WTC11 (cell line): Measurements from ENCODE around the gene RBM45. TPM values are rescaled to one million over a fixed set of nuclear protein-coding genes. Genes with fewer than 3 reads are reported as not detected.

Experiments used
- ATAC-seq: fragments of 200-7000 bp; cut with Tn5 transposase; 2 replicates; pipeline ENCODE4 v1.10.0; 2021; ENCODE audit warnings: mild to moderate bottlenecking, moderate library complexity
- CTCF ChIA-PET: fragments of 300-600 bp; sonication (Branson Sonifier 250); formaldehyde crosslinking; loops from one replicate; lab custom pipeline; 2021; ENCODE audit warnings: antibody characterized with exemption; lab: Charles Lee
- POLR2A ChIA-PET: fragments of 350-600 bp; sonication (Branson Sonifier 250); formaldehyde crosslinking; loops from one replicate; lab custom pipeline; 2021; ENCODE audit warnings: antibody characterized with exemption; lab: Charles Lee
- DNase-seq: peaks from one replicate; pipeline ENCODE4 v3.0.0; 2021; ENCODE audit warnings: low spot score
- H3K27ac Mint-ChIP-seq: 2 replicates; pipeline ENCODE4 v1.8.0; 2021; ENCODE audit warnings: mixed read lengths
- H3K27me3 Mint-ChIP-seq: 2 replicates; pipeline ENCODE4 v1.8.0; 2021; ENCODE audit warnings: low read depth, mild to moderate bottlenecking, moderate library complexity, mixed read lengths
- H3K36me3 Mint-ChIP-seq: 2 replicates; pipeline ENCODE4 v1.8.0; 2021; ENCODE audit warnings: mixed read lengths
- H3K4me1 Mint-ChIP-seq: 2 replicates; pipeline ENCODE4 v1.8.0; 2022; ENCODE audit warnings: mixed read lengths
- H3K4me3 Mint-ChIP-seq: 2 replicates; pipeline ENCODE4 v1.8.0; 2021; ENCODE audit warnings: mild to moderate bottlenecking, moderate library complexity, mixed read lengths
- H3K9me3 Mint-ChIP-seq: 2 replicates; pipeline ENCODE4 v1.8.0; 2021; ENCODE audit warnings: mixed read lengths
- CREB1 ChIP-seq: sonication (generic); formaldehyde crosslinking; IDR thresholded peaks from 2 replicates; pipeline ENCODE4 v1.8.0; 2023; ENCODE audit warnings: mild to moderate bottlenecking, missing genetic modification reagents
- ELF4 ChIP-seq: sonication (generic); formaldehyde crosslinking; IDR thresholded peaks from 2 replicates; pipeline ENCODE4 v1.8.1; 2022; ENCODE audit warnings: low read depth, mild to moderate bottlenecking, moderate library complexity, missing genetic modification reagents
- FOXK1 ChIP-seq: sonication (generic); formaldehyde crosslinking; IDR thresholded peaks from 2 replicates; pipeline ENCODE4 v1.8.0; 2022; ENCODE audit warnings: mild to moderate bottlenecking, moderate library complexity, missing genetic modification reagents
- FOXP1 ChIP-seq: sonication (generic); formaldehyde crosslinking; IDR thresholded peaks from 2 replicates; pipeline ENCODE4 v1.8.0; 2022; ENCODE audit warnings: missing genetic modification reagents, mild to moderate bottlenecking, moderate library complexity, borderline replicate concordance
- GABPB1 ChIP-seq: sonication (generic); formaldehyde crosslinking; IDR thresholded peaks from 2 replicates; pipeline ENCODE4 v1.8.1; 2023; ENCODE audit warnings: mild to moderate bottlenecking, missing genetic modification reagents
- GTF2I ChIP-seq: fragments of 250-450 bp; sonication (Bioruptor Pico); conservative IDR thresholded peaks from 2 replicates; pipeline ENCODE4 v1.4.0; 2021; ENCODE audit warnings: mild to moderate bottlenecking
- KAT7 ChIP-seq: sonication (generic); formaldehyde crosslinking; IDR thresholded peaks from 2 replicates; pipeline ENCODE4 v1.8.1; 2023; ENCODE audit warnings: missing genetic modification reagents, mild to moderate bottlenecking, borderline replicate concordance
- MYBL2 ChIP-seq: sonication (generic); formaldehyde crosslinking; IDR thresholded peaks from 2 replicates; pipeline ENCODE4 v1.8.1; 2023; ENCODE audit warnings: mild to moderate bottlenecking, moderate library complexity, missing genetic modification reagents
- NFE2L1 ChIP-seq: sonication (generic); formaldehyde crosslinking; IDR thresholded peaks from 2 replicates; pipeline ENCODE4 v1.8.1; 2023; ENCODE audit warnings: missing genetic modification reagents
- PRRX2 ChIP-seq: fragments of 250-450 bp; sonication (Bioruptor Pico); IDR thresholded peaks from 2 replicates; pipeline ENCODE4 v1.8.0; 2021; ENCODE audit warnings: mild to moderate bottlenecking
- RORB ChIP-seq: fragments of 250-450 bp; sonication (Bioruptor Pico); IDR thresholded peaks from 2 replicates; pipeline ENCODE4 v1.9.0; 2021; ENCODE audit warnings: mild to moderate bottlenecking
- SP1 ChIP-seq: sonication (generic); formaldehyde crosslinking; conservative IDR thresholded peaks from 2 replicates; pipeline ENCODE4 v1.8.1; 2022; ENCODE audit warnings: missing genetic modification reagents
- TCF7 ChIP-seq: sonication (generic); formaldehyde crosslinking; IDR thresholded peaks from 2 replicates; pipeline ENCODE4 v1.8.0; 2022; ENCODE audit warnings: mild to moderate bottlenecking, low read depth, missing genetic modification reagents, moderate library complexity
- TEAD4 ChIP-seq: sonication (generic); formaldehyde crosslinking; IDR thresholded peaks from 2 replicates; pipeline ENCODE4 v1.8.0; 2022; ENCODE audit warnings: mild to moderate bottlenecking, missing genetic modification reagents
- ZNF138 ChIP-seq: sonication (generic); formaldehyde crosslinking; conservative IDR thresholded peaks from 2 replicates; pipeline ENCODE4 v1.8.1; 2022; ENCODE audit warnings: mild to moderate bottlenecking, moderate library complexity, missing genetic modification reagents
- ZNF423 ChIP-seq: fragments of 250-450 bp; sonication (Bioruptor Pico); IDR thresholded peaks from 2 replicates; pipeline ENCODE4 v2.1.2; 2022; ENCODE audit warnings: mild to moderate bottlenecking, moderate library complexity
- total RNA-seq: library from RNA; stranded (reverse); gene quantifications from 3 replicates; pipeline ENCODE4 v1.2.3, GENCODE V29; 2021
- TF ChIP-seq, protein P1 (sequence below): sonication (generic); formaldehyde crosslinking; IDR thresholded peaks from 2 replicates; pipeline ENCODE4 v1.8.0; 2022; ENCODE audit warnings: mild to moderate bottlenecking, missing genetic modification reagents
- TF ChIP-seq, protein P2 (sequence below): sonication (generic); formaldehyde crosslinking; IDR thresholded peaks from 2 replicates; pipeline ENCODE4 v1.8.0; 2023; ENCODE audit warnings: missing genetic modification reagents, mild to moderate bottlenecking, borderline replicate concordance
- TF ChIP-seq, protein P3 (sequence below): sonication (generic); formaldehyde crosslinking; IDR thresholded peaks from 2 replicates; pipeline ENCODE4 v1.8.1; 2023; ENCODE audit warnings: mild to moderate bottlenecking, missing genetic modification reagents, moderate library complexity
- TF ChIP-seq, protein P4 (sequence below): sonication (generic); formaldehyde crosslinking; IDR thresholded peaks from 2 replicates; pipeline ENCODE4 v1.8.1; 2022; ENCODE audit warnings: low read depth, mild to moderate bottlenecking, moderate library complexity, missing genetic modification reagents, borderline replicate concordance
- TF ChIP-seq, protein P5 (sequence below): sonication (generic); formaldehyde crosslinking; IDR thresholded peaks from 2 replicates; pipeline ENCODE4 v1.8.1; 2022; ENCODE audit warnings: mild to moderate bottlenecking, moderate library complexity, missing genetic modification reagents
- TF ChIP-seq, protein P6 (sequence below): sonication (generic); formaldehyde crosslinking; IDR thresholded peaks from 2 replicates; pipeline ENCODE4 v1.8.0; 2023; ENCODE audit warnings: mild to moderate bottlenecking, missing genetic modification reagents

Gene RBM45
- total RNA-seq, 1 experiment from 2014 or later = 9.2 TPM

DNA sequence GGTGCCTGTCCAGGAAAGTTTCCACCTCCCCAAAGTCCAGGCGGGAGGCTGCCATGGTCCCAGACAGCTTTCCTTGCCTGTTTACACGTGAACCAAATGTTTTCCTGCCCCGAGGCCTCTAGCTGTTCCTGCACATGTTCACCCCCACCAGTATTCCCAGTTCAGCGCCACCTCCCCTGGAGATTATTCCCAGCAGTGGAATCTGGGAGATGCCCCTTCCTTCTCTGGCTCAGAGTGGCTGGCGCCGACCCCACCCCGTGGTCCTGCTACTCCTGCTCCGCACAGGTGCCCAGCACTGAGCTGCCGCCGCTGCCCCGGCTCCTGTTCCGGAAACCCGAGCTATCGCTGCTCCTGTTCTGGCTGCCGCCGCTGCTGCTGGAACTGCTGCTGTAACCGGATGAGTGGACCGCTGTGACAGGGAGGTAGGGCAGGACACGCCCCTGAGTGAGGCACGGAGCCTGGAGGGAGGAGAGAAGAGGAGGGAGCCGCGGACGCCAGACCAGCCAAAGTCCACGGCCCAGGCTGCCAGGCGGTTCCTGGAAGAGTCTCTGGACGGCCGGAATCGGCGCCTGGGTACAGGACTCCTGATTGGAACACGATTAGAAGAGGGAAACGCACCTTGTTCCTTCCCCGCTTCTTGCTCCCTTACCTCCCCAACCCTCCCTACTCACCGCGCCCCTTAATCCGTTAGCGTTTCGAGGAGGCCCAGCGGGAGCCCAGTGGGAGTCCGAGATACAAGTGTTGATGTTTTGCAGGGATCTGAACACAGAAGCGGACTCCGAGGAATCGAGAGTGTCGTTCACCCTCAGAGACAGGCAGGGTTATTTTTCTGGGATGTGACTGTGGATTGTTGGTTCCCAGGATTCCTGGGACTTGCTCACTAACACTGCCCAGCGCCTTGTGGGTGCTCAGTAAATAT, 39.6 kb upstream of the RBM45 start, which contains the start of gene PDE11A (continued):
- peak; percentile 25; the same call in 1 of the 2 replicates for TF ChIP-seq FOXK1 (CRISPR knock-in tag)
- TF ChIP-seq SP1 (CRISPR knock-in tag) = no peak
- TF ChIP-seq NFE2L1 = 0 out of 2 replicates have a peak, but pooled peaks have one; percentile 20
- TF ChIP-seq GTF2I (CRISPR knock-in tag) = no peak
- TF ChIP-seq, protein P1, sequence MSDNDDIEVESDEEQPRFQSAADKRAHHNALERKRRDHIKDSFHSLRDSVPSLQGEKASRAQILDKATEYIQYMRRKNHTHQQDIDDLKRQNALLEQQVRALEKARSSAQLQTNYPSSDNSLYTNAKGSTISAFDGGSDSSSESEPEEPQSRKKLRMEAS (CRISPR knock-in tag) = peak; percentile 77
- TF ChIP-seq, protein P2, sequence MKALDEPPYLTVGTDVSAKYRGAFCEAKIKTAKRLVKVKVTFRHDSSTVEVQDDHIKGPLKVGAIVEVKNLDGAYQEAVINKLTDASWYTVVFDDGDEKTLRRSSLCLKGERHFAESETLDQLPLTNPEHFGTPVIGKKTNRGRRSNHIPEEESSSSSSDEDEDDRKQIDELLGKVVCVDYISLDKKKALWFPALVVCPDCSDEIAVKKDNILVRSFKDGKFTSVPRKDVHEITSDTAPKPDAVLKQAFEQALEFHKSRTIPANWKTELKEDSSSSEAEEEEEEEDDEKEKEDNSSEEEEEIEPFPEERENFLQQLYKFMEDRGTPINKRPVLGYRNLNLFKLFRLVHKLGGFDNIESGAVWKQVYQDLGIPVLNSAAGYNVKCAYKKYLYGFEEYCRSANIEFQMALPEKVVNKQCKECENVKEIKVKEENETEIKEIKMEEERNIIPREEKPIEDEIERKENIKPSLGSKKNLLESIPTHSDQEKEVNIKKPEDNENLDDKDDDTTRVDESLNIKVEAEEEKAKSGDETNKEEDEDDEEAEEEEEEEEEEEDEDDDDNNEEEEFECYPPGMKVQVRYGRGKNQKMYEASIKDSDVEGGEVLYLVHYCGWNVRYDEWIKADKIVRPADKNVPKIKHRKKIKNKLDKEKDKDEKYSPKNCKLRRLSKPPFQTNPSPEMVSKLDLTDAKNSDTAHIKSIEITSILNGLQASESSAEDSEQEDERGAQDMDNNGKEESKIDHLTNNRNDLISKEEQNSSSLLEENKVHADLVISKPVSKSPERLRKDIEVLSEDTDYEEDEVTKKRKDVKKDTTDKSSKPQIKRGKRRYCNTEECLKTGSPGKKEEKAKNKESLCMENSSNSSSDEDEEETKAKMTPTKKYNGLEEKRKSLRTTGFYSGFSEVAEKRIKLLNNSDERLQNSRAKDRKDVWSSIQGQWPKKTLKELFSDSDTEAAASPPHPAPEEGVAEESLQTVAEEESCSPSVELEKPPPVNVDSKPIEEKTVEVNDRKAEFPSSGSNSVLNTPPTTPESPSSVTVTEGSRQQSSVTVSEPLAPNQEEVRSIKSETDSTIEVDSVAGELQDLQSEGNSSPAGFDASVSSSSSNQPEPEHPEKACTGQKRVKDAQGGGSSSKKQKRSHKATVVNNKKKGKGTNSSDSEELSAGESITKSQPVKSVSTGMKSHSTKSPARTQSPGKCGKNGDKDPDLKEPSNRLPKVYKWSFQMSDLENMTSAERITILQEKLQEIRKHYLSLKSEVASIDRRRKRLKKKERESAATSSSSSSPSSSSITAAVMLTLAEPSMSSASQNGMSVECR = peak; percentile 76; the same call in 1 of the 2 replicates
- TF ChIP-seq, protein P3, sequence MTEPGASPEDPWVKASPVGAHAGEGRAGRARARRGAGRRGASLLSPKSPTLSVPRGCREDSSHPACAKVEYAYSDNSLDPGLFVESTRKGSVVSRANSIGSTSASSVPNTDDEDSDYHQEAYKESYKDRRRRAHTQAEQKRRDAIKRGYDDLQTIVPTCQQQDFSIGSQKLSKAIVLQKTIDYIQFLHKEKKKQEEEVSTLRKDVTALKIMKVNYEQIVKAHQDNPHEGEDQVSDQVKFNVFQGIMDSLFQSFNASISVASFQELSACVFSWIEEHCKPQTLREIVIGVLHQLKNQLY (CRISPR knock-in tag) = no peak
- TF ChIP-seq KAT7 (CRISPR knock-in tag) = peak; percentile 76; the same call in 1 of the 2 replicates
- TF ChIP-seq MYBL2 (CRISPR knock-in tag) = 0 out of 2 replicates have a peak, but pooled peaks have one; percentile 19
- 0 out of 2 replicates have a peak, but pooled peaks have one; percentile 14 for TF ChIP-seq CREB1 (CRISPR knock-in tag)
- no peak for TF ChIP-seq TEAD4 (CRISPR knock-in tag)
- peak; percentile 48; the same call in 1 of the 2 replicates for TF ChIP-seq FOXP1 (CRISPR knock-in tag)
- TF ChIP-seq GABPB1 (CRISPR knock-in tag) = peak; percentile 43

DNA sequence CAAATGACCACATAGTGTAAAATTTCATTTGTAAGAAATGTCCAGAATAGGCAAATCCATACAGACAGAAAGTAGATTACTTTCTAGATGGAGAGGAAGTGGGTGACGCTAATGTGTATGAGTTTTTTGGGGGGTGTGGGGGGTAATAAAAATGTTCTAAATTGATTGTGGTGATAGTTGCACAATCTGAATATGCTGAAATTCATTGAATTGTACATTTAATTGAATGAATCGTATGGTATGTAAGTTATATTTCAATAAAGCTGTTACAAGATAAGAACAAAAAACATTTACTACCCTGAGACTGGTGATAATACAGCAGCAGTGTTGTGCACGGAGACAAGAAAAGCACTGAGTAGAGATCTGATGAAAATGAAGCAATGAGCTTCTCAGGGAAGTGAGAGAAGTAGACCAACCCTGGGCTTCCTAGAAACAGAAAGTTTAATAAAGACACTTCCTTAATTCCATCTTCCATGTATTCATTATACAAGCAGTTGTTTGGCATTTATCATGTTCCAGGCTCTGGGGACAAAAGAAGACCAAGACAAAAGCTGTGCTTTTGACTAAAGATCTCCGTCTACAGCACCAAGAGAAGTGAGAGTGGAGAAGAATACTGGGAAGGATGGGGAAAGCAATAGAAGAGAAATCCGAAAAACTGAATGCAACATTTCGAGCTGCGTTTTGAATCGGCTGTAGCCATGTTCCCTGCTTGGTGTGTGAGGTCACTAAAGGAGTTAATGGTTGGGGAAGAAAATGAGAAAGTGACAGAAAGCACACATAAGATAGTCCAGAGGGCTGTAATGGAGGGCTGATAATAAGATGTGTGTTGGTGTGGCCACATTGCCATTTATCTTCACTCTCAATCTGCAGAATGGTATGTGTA, 37.9 kb upstream of the RBM45 start:
- Mint-ChIP-seq H3K4me1 (peaks cover 16% of the 10 kb centered on the region), H3K27me3 (peaks cover 44% of the 10 kb centered on the region), H3K36me3 (no peaks in the 10 kb centered on the region), H3K27ac (no peak overlapping the region), H3K9me3 (peaks cover 3% of the 10 kb centered on the region), H3K4me3 (no peak overlapping the region)
- no peak for DNase-seq
- ChIA-PET CTCF (interaction anchor here (1.5 kb wide), 1 partner anchor 58 kb away, joined by 3 read pairs; no protein-coding TSS in a partner anchor), POLR2A (no interaction called here)
- no peak for ATAC-seq
- TF ChIP-seq ZNF138 (CRISPR knock-in tag) (no peak), RORB (CRISPR knock-in tag) (no peak), ELF4 (CRISPR knock-in tag) (no peak), NFE2L1 (no peak), PRRX2 (CRISPR knock-in tag) (no peak), SP1 (CRISPR knock-in tag) (no peak), TCF7 (CRISPR knock-in tag) (no peak), ZNF423 (CRISPR knock-in tag) (no peak)
- TF ChIP-seq, protein P4, sequence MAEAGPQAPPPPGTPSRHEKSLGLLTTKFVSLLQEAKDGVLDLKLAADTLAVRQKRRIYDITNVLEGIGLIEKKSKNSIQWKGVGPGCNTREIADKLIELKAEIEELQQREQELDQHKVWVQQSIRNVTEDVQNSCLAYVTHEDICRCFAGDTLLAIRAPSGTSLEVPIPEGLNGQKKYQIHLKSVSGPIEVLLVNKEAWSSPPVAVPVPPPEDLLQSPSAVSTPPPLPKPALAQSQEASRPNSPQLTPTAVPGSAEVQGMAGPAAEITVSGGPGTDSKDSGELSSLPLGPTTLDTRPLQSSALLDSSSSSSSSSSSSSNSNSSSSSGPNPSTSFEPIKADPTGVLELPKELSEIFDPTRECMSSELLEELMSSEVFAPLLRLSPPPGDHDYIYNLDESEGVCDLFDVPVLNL (CRISPR knock-in tag) = no peak
- TF ChIP-seq, protein P5, sequence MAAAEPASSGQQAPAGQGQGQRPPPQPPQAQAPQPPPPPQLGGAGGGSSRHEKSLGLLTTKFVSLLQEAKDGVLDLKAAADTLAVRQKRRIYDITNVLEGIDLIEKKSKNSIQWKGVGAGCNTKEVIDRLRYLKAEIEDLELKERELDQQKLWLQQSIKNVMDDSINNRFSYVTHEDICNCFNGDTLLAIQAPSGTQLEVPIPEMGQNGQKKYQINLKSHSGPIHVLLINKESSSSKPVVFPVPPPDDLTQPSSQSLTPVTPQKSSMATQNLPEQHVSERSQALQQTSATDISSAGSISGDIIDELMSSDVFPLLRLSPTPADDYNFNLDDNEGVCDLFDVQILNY (CRISPR knock-in tag) = no peak
- TF ChIP-seq, protein P6, sequence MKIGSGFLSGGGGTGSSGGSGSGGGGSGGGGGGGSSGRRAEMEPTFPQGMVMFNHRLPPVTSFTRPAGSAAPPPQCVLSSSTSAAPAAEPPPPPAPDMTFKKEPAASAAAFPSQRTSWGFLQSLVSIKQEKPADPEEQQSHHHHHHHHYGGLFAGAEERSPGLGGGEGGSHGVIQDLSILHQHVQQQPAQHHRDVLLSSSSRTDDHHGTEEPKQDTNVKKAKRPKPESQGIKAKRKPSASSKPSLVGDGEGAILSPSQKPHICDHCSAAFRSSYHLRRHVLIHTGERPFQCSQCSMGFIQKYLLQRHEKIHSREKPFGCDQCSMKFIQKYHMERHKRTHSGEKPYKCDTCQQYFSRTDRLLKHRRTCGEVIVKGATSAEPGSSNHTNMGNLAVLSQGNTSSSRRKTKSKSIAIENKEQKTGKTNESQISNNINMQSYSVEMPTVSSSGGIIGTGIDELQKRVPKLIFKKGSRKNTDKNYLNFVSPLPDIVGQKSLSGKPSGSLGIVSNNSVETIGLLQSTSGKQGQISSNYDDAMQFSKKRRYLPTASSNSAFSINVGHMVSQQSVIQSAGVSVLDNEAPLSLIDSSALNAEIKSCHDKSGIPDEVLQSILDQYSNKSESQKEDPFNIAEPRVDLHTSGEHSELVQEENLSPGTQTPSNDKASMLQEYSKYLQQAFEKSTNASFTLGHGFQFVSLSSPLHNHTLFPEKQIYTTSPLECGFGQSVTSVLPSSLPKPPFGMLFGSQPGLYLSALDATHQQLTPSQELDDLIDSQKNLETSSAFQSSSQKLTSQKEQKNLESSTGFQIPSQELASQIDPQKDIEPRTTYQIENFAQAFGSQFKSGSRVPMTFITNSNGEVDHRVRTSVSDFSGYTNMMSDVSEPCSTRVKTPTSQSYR = no peak
